ENCODE measurements around the gene RPLP1.

RPLP1 gene

GRCh38 chr15:69450968-69451695, 1.5 kb upstream of the RPLP1 start:
- no peak for TF ChIP-seq CTCF (IDR thresholded peaks at IDR 0.05; ENCODE audit: control insufficient read depth, extremely low read depth, insufficient read depth)
- DNase-seq (ENCODE audit: low read depth) = no peak
- H3K4me3 ChIP-seq (ENCODE audit: low read depth, low read length) = no peak overlapping the region

- peak overlapping the region; percentile 87 for H3K4me3 ChIP-seq (ENCODE audit: low read depth, low read length)
- no peak for DNase-seq (ENCODE audit: low read depth)
- TF ChIP-seq CTCF (IDR thresholded peaks at IDR 0.05; ENCODE audit: control insufficient read depth, extremely low read depth, insufficient read depth) = no peak
Measured at GRCh38 chr15:69451951-69452691, 497 bp upstream of the RPLP1 start.

- no peak for TF ChIP-seq CTCF (IDR thresholded peaks at IDR 0.05; ENCODE audit: control insufficient read depth, extremely low read depth, insufficient read depth)
- H3K4me3 ChIP-seq (ENCODE audit: low read depth, low read length) = peak overlapping the region; percentile 87
- no peak for DNase-seq (ENCODE audit: low read depth)
Measured at GRCh38 chr15:69454953-69455352, 2.3 kb downstream of the RPLP1 start.

- no peak for TF ChIP-seq CTCF (IDR thresholded peaks at IDR 0.05; ENCODE audit: control insufficient read depth, extremely low read depth, insufficient read depth)
- no peak for DNase-seq (ENCODE audit: low read depth)
- no peak overlapping the region for H3K4me3 ChIP-seq (ENCODE audit: low read depth, low read length)
Measured at GRCh38 chr15:69456208-69457166, 3.9 kb downstream of the RPLP1 start.

- no peak overlapping the region for H3K4me3 ChIP-seq (ENCODE audit: low read depth, low read length)
- TF ChIP-seq CTCF (IDR thresholded peaks at IDR 0.05; ENCODE audit: control insufficient read depth, extremely low read depth, insufficient read depth) = no peak
- DNase-seq (ENCODE audit: low read depth) = no peak
Measured at GRCh38 chr15:69457304-69458280, 5.0 kb downstream of the RPLP1 start.

- no peak overlapping the region for H3K4me3 ChIP-seq (ENCODE audit: low read depth, low read length)
- DNase-seq (ENCODE audit: low read depth) = no peak
- no peak for TF ChIP-seq CTCF (IDR thresholded peaks at IDR 0.05; ENCODE audit: control insufficient read depth, extremely low read depth, insufficient read depth)
Measured at GRCh38 chr15:69459066-69459465, 6.4 kb downstream of the RPLP1 start.

Measured in LNCaP clone FGC (cell line).